Liver (tissue), 9 donors: ENCODE measurements around the gene APOL4. TPM values are rescaled to one million over a fixed set of nuclear protein-coding genes. Genes with fewer than 3 reads are reported as not detected.
A peak's percentile ranks its signal among the peaks of the same experiment; 100 is the strongest.

Source experiments
- DNase-seq: peaks from one replicate; pipeline ENCODE4 v3.0.0-alpha.2; 2017; ENCODE audit warnings: low spot score
- H3K27ac ChIP-seq, 2 donors: one replicate each; pipeline ENCODE4 v1.7.0; 2013; ENCODE audit warnings: inconsistent platforms in 2 of 2, low read length in 2 of 2, control low read depth in 1 of 2, low read depth in 1 of 2, mild to moderate bottlenecking in 1 of 2
- H3K27me3 ChIP-seq, 4 donors: one replicate each; pipeline versions ENCODE4 v1.6.1 to v1.7.0; 2013; ENCODE audit warnings: low read length in 3 of 4, inconsistent platforms in 1 of 4, mild to moderate bottlenecking in 1 of 4, moderate library complexity in 1 of 4; ENCODE audit not compliant: control insufficient read depth in 4 of 4, insufficient read depth in 4 of 4
- H3K36me3 ChIP-seq, 4 donors: one replicate each; pipeline versions ENCODE4 v1.6.1 to v1.7.0; 2013; ENCODE audit warnings: low read length in 3 of 4, mild to moderate bottlenecking in 3 of 4, low read depth in 1 of 4, moderate library complexity in 1 of 4; ENCODE audit not compliant: control insufficient read depth in 4 of 4, insufficient read depth in 3 of 4
- H3K4me1 ChIP-seq, 4 donors: one replicate each; pipeline versions ENCODE4 v1.6.1 to v1.7.0; 2013; ENCODE audit warnings: low read length in 3 of 4, mild to moderate bottlenecking in 3 of 4, moderate library complexity in 1 of 4; ENCODE audit not compliant: control insufficient read depth in 4 of 4, insufficient read depth in 4 of 4
- H3K4me3 ChIP-seq, 3 donors: one replicate each; pipeline versions ENCODE4 v1.6.1 to v1.7.0; 2013; ENCODE audit warnings: low read length in 3 of 3, control low read depth in 1 of 3, low read depth in 1 of 3, mild to moderate bottlenecking in 1 of 3
- H3K9ac ChIP-seq, 2 donors: one replicate each; pipeline ENCODE4 v1.7.0; 2013; ENCODE audit warnings: low read length in 2 of 2, mild to moderate bottlenecking in 2 of 2, moderate library complexity in 2 of 2, control low read depth in 1 of 2, low read depth in 1 of 2
- H3K9me3 ChIP-seq, 4 donors: one replicate each; pipeline versions ENCODE4 v1.6.1 to v1.7.0; 2013; ENCODE audit warnings: low read length in 3 of 4; ENCODE audit not compliant: control insufficient read depth in 4 of 4
- ATF3 ChIP-seq: IDR thresholded peaks from 2 replicates; pipeline ENCODE4 v1.6.1; 2016; ENCODE audit warnings: antibody characterized with exemption
- CTCF ChIP-seq: fragments of 150-350 bp; IDR thresholded peaks from 2 replicates; pipeline ENCODE4 v1.5.1; 2017; ENCODE audit warnings: improper control_type of control experiment, low read depth, low read length; ENCODE audit not compliant: missing input control
- FOXA1 ChIP-seq: IDR thresholded peaks from 2 replicates; pipeline ENCODE4 v1.6.1; 2016; ENCODE audit warnings: antibody characterized with exemption
- FOXA2 ChIP-seq: IDR thresholded peaks from 2 replicates; pipeline ENCODE4 v1.6.1; 2016; ENCODE audit warnings: antibody characterized with exemption
- HNF4A ChIP-seq, 2 donors: conservative IDR thresholded peaks; 2 replicates each; pipeline ENCODE4 v1.6.1; 2016; ENCODE audit warnings: antibody characterized with exemption in 2 of 2, mild to moderate bottlenecking in 2 of 2
- HNF4G ChIP-seq: IDR thresholded peaks from 2 replicates; pipeline ENCODE4 v1.6.1; 2016; ENCODE audit warnings: antibody characterized with exemption
- JUND ChIP-seq, 2 donors: IDR thresholded peaks; 2 replicates each; pipeline ENCODE4 v1.6.1; 2016; ENCODE audit warnings: antibody characterized with exemption in 2 of 2
- MAX ChIP-seq: IDR thresholded peaks from 2 replicates; pipeline ENCODE4 v1.6.1; 2016; ENCODE audit warnings: antibody characterized with exemption
- NR2F2 ChIP-seq: IDR thresholded peaks from 2 replicates; pipeline ENCODE4 v1.6.1; 2016; ENCODE audit warnings: antibody characterized with exemption
- RAD21 ChIP-seq, 2 donors: IDR thresholded peaks; 2 replicates each; pipeline ENCODE4 v1.6.1; 2016; ENCODE audit warnings: antibody characterized with exemption in 2 of 2, mild to moderate bottlenecking in 2 of 2
- REST ChIP-seq: IDR thresholded peaks from 2 replicates; pipeline ENCODE4 v1.6.1; 2016; ENCODE audit warnings: antibody characterized with exemption, mild to moderate bottlenecking
- RXRA ChIP-seq, 2 donors: IDR thresholded peaks; 2 replicates each; pipeline ENCODE4 v1.6.1; 2017 to 2018; ENCODE audit warnings: antibody characterized with exemption in 2 of 2, mild to moderate bottlenecking in 1 of 2
- SP1 ChIP-seq: IDR thresholded peaks from 2 replicates; pipeline ENCODE4 v1.6.1; 2018; ENCODE audit warnings: antibody characterized with exemption, mild to moderate bottlenecking
- TAF1 ChIP-seq: conservative IDR thresholded peaks from 2 replicates; pipeline ENCODE4 v1.6.1; 2016; ENCODE audit warnings: antibody characterized with exemption, mild to moderate bottlenecking
- YY1 ChIP-seq: IDR thresholded peaks from 2 replicates; pipeline ENCODE4 v1.6.1; 2016; ENCODE audit warnings: antibody characterized with exemption, mild to moderate bottlenecking
- ZBTB33 ChIP-seq: IDR thresholded peaks from 2 replicates; pipeline ENCODE4 v1.6.1; 2016; ENCODE audit warnings: antibody characterized with exemption
- WGBS: extraction: QIAGEN DNeasy Blood & Tissue Kit; methylation state at CpG from one replicate; pipeline ENCODE4 v1.1.7; 2013; 5-methylcytosine and 5-hydroxymethylcytosine counted together
- polyA plus RNA-seq, 2 donors: library from polyadenylated mRNA; stranded (reverse) in 1 of 2; unstranded in 1 of 2; fragments of 200-250 nt in 1 of 2; fragments of >200 nt in 1 of 2; fragmentation: Nextera tagmentation in 1 of 2; extraction: Ambion mirVana in 1 of 2; gene quantifications; one replicate each; pipeline versions ENCODE4 v1.2.1 to v1.2.3, GENCODE V29; 2013 to 2015
- total RNA-seq, 2 donors: library from RNA; depleted of rRNA; stranded (reverse); fragments of >200 nt; gene quantifications; one replicate each; pipeline ENCODE4 v1.2.3, GENCODE V29; 2014
- donor health status: healthy.
- donor health status: healthy.
- donor health status: healthy.
- donor health status: healthy.
- donor health status: healthy.

APOL4 gene
- total and polyA plus RNA-seq, 4 donors: 0.59 to 2.3 (median 1.8) TPM

GRCh38 chr22:36154423-36154945 lies 47.1 kb downstream of the APOL4 start:
- Histone ChIP-seq H3K27me3 (no peaks in the 10 kb centered on the region), H3K27ac (peak overlapping the region; percentile 78 to 92), H3K9me3 (no peaks in the 10 kb centered on the region), H3K9ac (no peak overlapping the region), H3K4me3 (no peak overlapping the region), H3K36me3 (peaks cover 0 to 4% (median under 1%) of the 10 kb centered on the region in 4 donors), H3K4me1 (peaks cover 20 to 79% (median 60%) of the 10 kb centered on the region in 4 donors)
- WGBS: 93% methylated on average over 3 of the region's 3 CpGs
- no peak for TF ChIP-seq FOXA2
- no peak for TF ChIP-seq CTCF
- no peak for TF ChIP-seq HNF4A (conservative IDR thresholded peaks at IDR 0.05)
- TF ChIP-seq ZBTB33: no peak
- TF ChIP-seq RXRA (IDR thresholded peaks at IDR 0.05): no peak
- TF ChIP-seq REST: no peak
- TF ChIP-seq JUND (IDR thresholded peaks at IDR 0.05): no peak
- no peak for TF ChIP-seq RAD21 (IDR thresholded peaks at IDR 0.05)
- no peak for TF ChIP-seq FOXA1
- TF ChIP-seq SP1: no peak
- TF ChIP-seq TAF1: no peak
- TF ChIP-seq ATF3: no peak
- TF ChIP-seq YY1: no peak
- no peak for TF ChIP-seq NR2F2
- TF ChIP-seq HNF4G: no peak
- no peak for TF ChIP-seq MAX
- DNase-seq: no peak
